ENCODE data around the gene ZSCAN31. TPM values are rescaled to one million over a fixed set of nuclear protein-coding genes. Genes with fewer than 3 reads are reported as not detected.
A peak's percentile ranks its signal among the peaks of the same experiment; 100 is the strongest.

Gene ZSCAN31
- total RNA-seq, 1 donor from 2014 or later = 12.5 TPM

GRCh38 chr6:28354688-28355554 is 19.0 kb upstream of the ZSCAN31 start:
- peaks cover 28 to 50% (median 38%) of the 10 kb centered on the region in 3 donors for H3K4me1 ChIP-seq (ENCODE audit: control insufficient read depth in 3 of 3, insufficient read depth in 3 of 3, low read length in 3 of 3)
- H3K36me3 ChIP-seq (ENCODE audit: control insufficient read depth in 3 of 3, insufficient read depth in 3 of 3, low read length in 3 of 3) = peaks cover 0 to 4% (median 0%) of the 10 kb centered on the region in 3 donors
- H3K9ac ChIP-seq (ENCODE audit: low read depth in 1 of 3, low read length in 3 of 3) = peak overlapping the region; percentile 80 to 94 (median 90)
- no peaks in the 10 kb centered on the region for H3K9me3 ChIP-seq (ENCODE audit: control insufficient read depth in 3 of 3, low read length in 3 of 3)
- peak overlapping the region; percentile 80 to 98 (median 98) for H3K4me3 ChIP-seq (ENCODE audit: low read length in 3 of 3)
- H3K27me3 ChIP-seq (ENCODE audit: control insufficient read depth in 3 of 3, insufficient read depth in 3 of 3, low read length in 3 of 3) = no peaks in the 10 kb centered on the region
- peak overlapping the region; percentile 83 for H3K27ac ChIP-seq (ENCODE audit: low read depth, low read length)

GRCh38 chr6:28353981-28354676 is 18.2 kb upstream of the ZSCAN31 start:
- peaks cover 28 to 51% (median 38%) of the 10 kb centered on the region in 3 donors for H3K4me1 ChIP-seq (ENCODE audit: control insufficient read depth in 3 of 3, insufficient read depth in 3 of 3, low read length in 3 of 3)
- peak overlapping the region; percentile 60 to 65 (median 60) for H3K4me3 ChIP-seq (ENCODE audit: low read length in 3 of 3)
- peak overlapping the region; percentile 45 to 94 (median 62) for H3K9ac ChIP-seq (ENCODE audit: low read depth in 1 of 3, low read length in 3 of 3)

GRCh38 chr6:28353356-28353755 is 17.4 kb upstream of the ZSCAN31 start:
- Histone ChIP-seq H3K36me3 (ENCODE audit: control insufficient read depth in 3 of 3, insufficient read depth in 3 of 3, low read length in 3 of 3) (no peaks in the 10 kb centered on the region), H3K27ac (ENCODE audit: low read depth, low read length) (peak overlapping the region; percentile 83), H3K9me3 (ENCODE audit: control insufficient read depth in 3 of 3, low read length in 3 of 3) (no peaks in the 10 kb centered on the region), H3K9ac (ENCODE audit: low read depth in 1 of 3, low read length in 3 of 3) (peak overlapping the region; percentile 45 to 72 (median 62)), H3K4me3 (ENCODE audit: low read length in 3 of 3) (peak overlapping the region; percentile 60 to 65 (median 60)), H3K4me1 (ENCODE audit: control insufficient read depth in 3 of 3, insufficient read depth in 3 of 3, low read length in 3 of 3) (peaks cover 28 to 51% (median 38%) of the 10 kb centered on the region in 3 donors), H3K27me3 (ENCODE audit: control insufficient read depth in 3 of 3, insufficient read depth in 3 of 3, low read length in 3 of 3) (no peaks in the 10 kb centered on the region)

More at GRCh38 chr6:28353981-28354676, 18.2 kb upstream of the ZSCAN31 start:
- Histone ChIP-seq H3K9me3 (ENCODE audit: control insufficient read depth in 3 of 3, low read length in 3 of 3) (no peaks in the 10 kb centered on the region), H3K27ac (ENCODE audit: low read depth, low read length) (peak overlapping the region; percentile 83), H3K27me3 (ENCODE audit: control insufficient read depth in 3 of 3, insufficient read depth in 3 of 3, low read length in 3 of 3) (no peaks in the 10 kb centered on the region), H3K36me3 (ENCODE audit: control insufficient read depth in 3 of 3, insufficient read depth in 3 of 3, low read length in 3 of 3) (no peaks in the 10 kb centered on the region)

- Histone ChIP-seq H3K9ac (ENCODE audit: low read depth in 1 of 3, low read length in 3 of 3) (no peak overlapping the region), H3K4me1 (ENCODE audit: control insufficient read depth in 3 of 3, insufficient read depth in 3 of 3, low read length in 3 of 3) (peaks cover 26 to 43% (median 33%) of the 10 kb centered on the region in 3 donors), H3K4me3 (ENCODE audit: low read length in 3 of 3) (no peak overlapping the region), H3K36me3 (ENCODE audit: control insufficient read depth in 3 of 3, insufficient read depth in 3 of 3, low read length in 3 of 3) (no peaks in the 10 kb centered on the region), H3K27ac (ENCODE audit: low read depth, low read length) (no peak overlapping the region), H3K9me3 (ENCODE audit: control insufficient read depth in 3 of 3, low read length in 3 of 3) (no peaks in the 10 kb centered on the region), H3K27me3 (ENCODE audit: control insufficient read depth in 3 of 3, insufficient read depth in 3 of 3, low read length in 3 of 3) (no peaks in the 10 kb centered on the region)
These were observed 15.6 kb upstream of the ZSCAN31 start for GRCh38 chr6:28351493-28351925.

- Histone ChIP-seq H3K36me3 (ENCODE audit: control insufficient read depth in 3 of 3, insufficient read depth in 3 of 3, low read length in 3 of 3) (no peaks in the 10 kb centered on the region), H3K9ac (ENCODE audit: low read depth in 1 of 3, low read length in 3 of 3) (peak overlapping the region in 1 of 3 donors; percentile 34), H3K9me3 (ENCODE audit: control insufficient read depth in 3 of 3, low read length in 3 of 3) (no peaks in the 10 kb centered on the region), H3K4me3 (ENCODE audit: low read length in 3 of 3) (peak overlapping the region in 2 of 3 donors; percentile 94 to 95), H3K4me1 (ENCODE audit: control insufficient read depth in 3 of 3, insufficient read depth in 3 of 3, low read length in 3 of 3) (peaks cover 23 to 39% (median 29%) of the 10 kb centered on the region in 3 donors), H3K27me3 (ENCODE audit: control insufficient read depth in 3 of 3, insufficient read depth in 3 of 3, low read length in 3 of 3) (no peaks in the 10 kb centered on the region), H3K27ac (ENCODE audit: low read depth, low read length) (no peak overlapping the region)
These were observed 15.1 kb upstream of the ZSCAN31 start for GRCh38 chr6:28351087-28351486.

- Histone ChIP-seq H3K4me1 (ENCODE audit: control insufficient read depth in 3 of 3, insufficient read depth in 3 of 3, low read length in 3 of 3) (peaks cover 18 to 31% (median 20%) of the 10 kb centered on the region in 3 donors), H3K9ac (ENCODE audit: low read depth in 1 of 3, low read length in 3 of 3) (peak within 1 kb of the TSS; percentile 84 to 92 (median 89)), H3K27me3 (ENCODE audit: control insufficient read depth in 3 of 3, insufficient read depth in 3 of 3, low read length in 3 of 3) (no peaks in the 10 kb centered on the region), H3K36me3 (ENCODE audit: control insufficient read depth in 3 of 3, insufficient read depth in 3 of 3, low read length in 3 of 3) (no peaks in the 10 kb centered on the region), H3K27ac (ENCODE audit: low read depth, low read length) (peak within 1 kb of the TSS; percentile 61), H3K4me3 (ENCODE audit: low read length in 3 of 3) (peak within 1 kb of the TSS; percentile 93 to 95 (median 94)), H3K9me3 (ENCODE audit: control insufficient read depth in 3 of 3, low read length in 3 of 3) (no peaks in the 10 kb centered on the region)
These were observed 14.2 kb upstream of the ZSCAN31 start, which contains the start of gene ZKSCAN3 for GRCh38 chr6:28349892-28350737. TSS of gene ZKSCAN3 (plus strand) at chr6:28349947. CDS start at chr6:28359587, 9,640 bp downstream.

GRCh38 chr6:28349344-28349891 is 13.5 kb upstream of the ZSCAN31 start:
- peak overlapping the region; percentile 93 to 95 (median 94) for H3K4me3 ChIP-seq (ENCODE audit: low read length in 3 of 3)
- no peaks in the 10 kb centered on the region for H3K27me3 ChIP-seq (ENCODE audit: control insufficient read depth in 3 of 3, insufficient read depth in 3 of 3, low read length in 3 of 3)
- peak overlapping the region; percentile 61 for H3K27ac ChIP-seq (ENCODE audit: low read depth, low read length)
- H3K9me3 ChIP-seq (ENCODE audit: control insufficient read depth in 3 of 3, low read length in 3 of 3) = no peaks in the 10 kb centered on the region
- H3K36me3 ChIP-seq (ENCODE audit: control insufficient read depth in 3 of 3, insufficient read depth in 3 of 3, low read length in 3 of 3) = no peaks in the 10 kb centered on the region
- H3K4me1 ChIP-seq (ENCODE audit: control insufficient read depth in 3 of 3, insufficient read depth in 3 of 3, low read length in 3 of 3) = peaks cover 13 to 25% (median 14%) of the 10 kb centered on the region in 3 donors
- H3K9ac ChIP-seq (ENCODE audit: low read depth in 1 of 3, low read length in 3 of 3) = peak overlapping the region; percentile 84 to 92 (median 89)

GRCh38 chr6:28347119-28347518 is 11.2 kb upstream of the ZSCAN31 start:
- no peak overlapping the region for H3K4me3 ChIP-seq (ENCODE audit: low read length in 3 of 3)
- H3K9ac ChIP-seq (ENCODE audit: low read depth in 1 of 3, low read length in 3 of 3) = no peak overlapping the region
- no peak overlapping the region for H3K27ac ChIP-seq (ENCODE audit: low read depth, low read length)
- no peaks in the 10 kb centered on the region for H3K36me3 ChIP-seq (ENCODE audit: control insufficient read depth in 3 of 3, insufficient read depth in 3 of 3, low read length in 3 of 3)
- H3K4me1 ChIP-seq (ENCODE audit: control insufficient read depth in 3 of 3, insufficient read depth in 3 of 3, low read length in 3 of 3) = peaks cover 6 to 12% (median 11%) of the 10 kb centered on the region in 3 donors
- H3K9me3 ChIP-seq (ENCODE audit: control insufficient read depth in 3 of 3, low read length in 3 of 3) = no peaks in the 10 kb centered on the region
- H3K27me3 ChIP-seq (ENCODE audit: control insufficient read depth in 3 of 3, insufficient read depth in 3 of 3, low read length in 3 of 3) = no peaks in the 10 kb centered on the region

GRCh38 chr6:28345201-28345600 is 9.3 kb upstream of the ZSCAN31 start:
- Histone ChIP-seq H3K36me3 (ENCODE audit: control insufficient read depth in 3 of 3, insufficient read depth in 3 of 3, low read length in 3 of 3) (no peaks in the 10 kb centered on the region), H3K9me3 (ENCODE audit: control insufficient read depth in 3 of 3, low read length in 3 of 3) (no peaks in the 10 kb centered on the region), H3K4me1 (ENCODE audit: control insufficient read depth in 3 of 3, insufficient read depth in 3 of 3, low read length in 3 of 3) (peaks cover 0 to 4% (median 0%) of the 10 kb centered on the region in 3 donors), H3K4me3 (ENCODE audit: low read length in 3 of 3) (no peak overlapping the region), H3K27ac (ENCODE audit: low read depth, low read length) (no peak overlapping the region), H3K27me3 (ENCODE audit: control insufficient read depth in 3 of 3, insufficient read depth in 3 of 3, low read length in 3 of 3) (no peaks in the 10 kb centered on the region), H3K9ac (ENCODE audit: low read depth in 1 of 3, low read length in 3 of 3) (no peak overlapping the region)
